Right cardiac atrium (tissue), 5 donors: ENCODE results near the gene ACSL1. TPM values are rescaled to one million over a fixed set of nuclear protein-coding genes. Genes with fewer than 3 reads are reported as not detected.

Experiments used
- ATAC-seq, 2 donors: fragments of 200-7000 bp; cut with Tn5 transposase; one replicate each; pipeline versions ENCODE4 v1.8.0 to v1.9.1; 2020; ENCODE audit warnings: moderate library complexity in 2 of 2, mild to moderate bottlenecking in 1 of 2
- DNase-seq, 3 donors: peaks; one replicate each; pipeline ENCODE4 v3.0.0-alpha.2; 2020
- H3K27ac ChIP-seq: one replicate; pipeline ENCODE4 v1.5.1; 2013; ENCODE audit warnings: mild to moderate bottlenecking, low read length, control low read depth, moderate library complexity
- H3K27me3 ChIP-seq: one replicate; pipeline ENCODE4 v1.6.1; 2013; ENCODE audit not compliant: control insufficient read depth, insufficient read depth
- H3K4me1 ChIP-seq: one replicate; pipeline ENCODE4 v1.6.1; 2013; ENCODE audit warnings: low read length; ENCODE audit not compliant: control insufficient read depth, insufficient read depth
- H3K4me3 ChIP-seq: one replicate; pipeline ENCODE4 v1.5.1; 2013; ENCODE audit warnings: low read length, control low read depth
- H3K9me3 ChIP-seq: one replicate; pipeline ENCODE4 v1.6.1; 2013; ENCODE audit warnings: low read length; ENCODE audit not compliant: control insufficient read depth
- WGBS: extraction: QIAGEN DNeasy Blood & Tissue Kit; methylation state at CpG from one replicate; pipeline ENCODE4 v1.1.7; 2013; 5-methylcytosine and 5-hydroxymethylcytosine counted together
- intact Hi-C, 4 donors: fragments of 100-400 bp; cut with DNase I; formaldehyde crosslinking; loops; one replicate each; pipeline versions ENCODE4 v1.11.0 to v1.14.0; 2022 to 2023
- polyA plus RNA-seq: library from polyadenylated mRNA; stranded (reverse); fragments of 200-250 nt; gene quantifications from one replicate; pipeline ENCODE4 v1.2.3, GENCODE V29; 2013
- total RNA-seq, 4 donors: library from RNA; stranded (reverse); fragmentation: NEBNext Ultra II Directional; extraction: Animal tissue kit (Norgen Biotek cat#: 25700); gene quantifications; one replicate each; pipeline ENCODE4 v1.2.1, GENCODE V29; 2021
- donor health status: healthy with polysubstance abuse.
- donor health status: DM: no; HTN: yes; CAD: no.
- donor health status: DM: no; HTN: no; CAD: no.
- donor health status: DM: no; HTN: yes; CAD: no; lungs with severe emphysema.
- donor health status: DM: yes; HTN: yes; CAD: no.

The ACSL1 gene
- total and polyA plus RNA-seq, 5 donors, result 94.6 to 149 (median 116) TPM

GRCh38 chr4:184811526-184812198 is 14.1 kb downstream of the ACSL1 start:
- intact Hi-C loops, result loop anchor here in 1 of 4 donors (5.0 kb wide), 1 partner anchor 59 kb away; no protein-coding TSS in a partner anchor
- ATAC-seq (peak in 1 of 2 donors; percentile 4), DNase-seq (peak in 1 of 3 donors; percentile 68)
- H3K9me3 ChIP-seq, result no peaks in the 10 kb centered on the region
- H3K4me3 ChIP-seq, result no peak overlapping the region
- no peaks in the 10 kb centered on the region for H3K27me3 ChIP-seq
- H3K4me1 ChIP-seq, result peaks cover 15% of the 10 kb centered on the region
- H3K27ac ChIP-seq, result no peak overlapping the region
- 87% methylated on average over 8 of the region's 8 CpGs for WGBS

GRCh38 chr4:184810720-184811119 is 15.0 kb downstream of the ACSL1 start:
- Histone ChIP-seq H3K27me3 (no peaks in the 10 kb centered on the region), H3K27ac (peak overlapping the region; percentile 36), H3K9me3 (no peaks in the 10 kb centered on the region), H3K4me3 (no peak overlapping the region), H3K4me1 (peaks cover 15% of the 10 kb centered on the region)
- intact Hi-C loops, result loop anchor here in 1 of 4 donors (5.0 kb wide), 1 partner anchor 58 kb away; no protein-coding TSS in a partner anchor
- ATAC-seq (no peak), DNase-seq (no peak)
- WGBS, result 75% methylated on average over 10 of the region's 10 CpGs

GRCh38 chr4:184808713-184809050 is 17.1 kb downstream of the ACSL1 start:
- DNase-seq (no peak), ATAC-seq (no peak)
- Histone ChIP-seq H3K27me3 (no peaks in the 10 kb centered on the region), H3K27ac (peak overlapping the region; percentile 86), H3K4me1 (peaks cover 12% of the 10 kb centered on the region), H3K9me3 (no peaks in the 10 kb centered on the region), H3K4me3 (no peak overlapping the region)
- WGBS, result 40% methylated on average over 1 of the region's 1 CpG
- intact Hi-C loops, result no loop called here

- Histone ChIP-seq H3K4me1 (peaks cover 9% of the 10 kb centered on the region), H3K27ac (peak overlapping the region; percentile 86), H3K4me3 (no peak overlapping the region), H3K9me3 (no peaks in the 10 kb centered on the region), H3K27me3 (no peaks in the 10 kb centered on the region)
- no peak for ATAC-seq
- intact Hi-C loops, result no loop called here
- WGBS, result 52% methylated on average over 9 of the region's 9 CpGs
- DNase-seq, result no peak
Measured at GRCh38 chr4:184807797-184808712, 17.7 kb downstream of the ACSL1 start.

GRCh38 chr4:184807256-184807655 is 18.5 kb downstream of the ACSL1 start:
- peaks cover 9% of the 10 kb centered on the region for H3K4me1 ChIP-seq
- intact Hi-C loops, result no loop called here

GRCh38 chr4:184806711-184807110 is 19.1 kb downstream of the ACSL1 start:
- WGBS, result 97% methylated on average over 1 of the region's 1 CpG
- no peaks in the 10 kb centered on the region for H3K27me3 ChIP-seq
- H3K4me1 ChIP-seq, result peaks cover 9% of the 10 kb centered on the region
- intact Hi-C loops, result no loop called here
- DNase-seq, result no peak
- no peak overlapping the region for H3K4me3 ChIP-seq
- no peaks in the 10 kb centered on the region for H3K9me3 ChIP-seq
- no peak for ATAC-seq
- H3K27ac ChIP-seq, result no peak overlapping the region

More at GRCh38 chr4:184807256-184807655, 18.5 kb downstream of the ACSL1 start:
- no peak for ATAC-seq
- Histone ChIP-seq H3K27ac (peak overlapping the region; percentile 34), H3K27me3 (no peaks in the 10 kb centered on the region), H3K9me3 (no peaks in the 10 kb centered on the region), H3K4me3 (no peak overlapping the region)
- WGBS, result 79% methylated on average over 3 of the region's 3 CpGs
- DNase-seq, result no peak

- intact Hi-C loops, result no loop called here
- peak overlapping the region; percentile 5 for H3K4me3 ChIP-seq
- H3K27me3 ChIP-seq, result no peaks in the 10 kb centered on the region
- WGBS, result 87% methylated on average over 2 of the region's 2 CpGs
- no peak for DNase-seq
- peak overlapping the region; percentile 98 for H3K27ac ChIP-seq
- no peak for ATAC-seq
- H3K4me1 ChIP-seq, result peaks cover 9% of the 10 kb centered on the region
- no peaks in the 10 kb centered on the region for H3K9me3 ChIP-seq
Measured at GRCh38 chr4:184806229-184806550, 19.6 kb downstream of the ACSL1 start.

GRCh38 chr4:184805462-184806228 is 20.1 kb downstream of the ACSL1 start:
- peak overlapping the region; percentile 23 for H3K4me3 ChIP-seq
- no peaks in the 10 kb centered on the region for H3K9me3 ChIP-seq
- peaks cover 9% of the 10 kb centered on the region for H3K4me1 ChIP-seq
- intact Hi-C loops, result no loop called here
- peak overlapping the region; percentile 98 for H3K27ac ChIP-seq
- WGBS, result 67% methylated on average over 11 of the region's 11 CpGs
- ATAC-seq (peak; percentile 93 to 94), DNase-seq (peak; percentile 75 to 89 (median 86))
- no peaks in the 10 kb centered on the region for H3K27me3 ChIP-seq

GRCh38 chr4:184804621-184805020 is 21.1 kb downstream of the ACSL1 start:
- Histone ChIP-seq H3K9me3 (no peaks in the 10 kb centered on the region), H3K4me3 (peak overlapping the region; percentile 23), H3K4me1 (peaks cover 12% of the 10 kb centered on the region), H3K27ac (peak overlapping the region; percentile 54), H3K27me3 (no peaks in the 10 kb centered on the region)
- ATAC-seq (no peak), DNase-seq (no peak)
- intact Hi-C loops, result no loop called here
- 81% methylated on average over 5 of the region's 5 CpGs for WGBS

- intact Hi-C loops, result no loop called here
- Histone ChIP-seq H3K27me3 (no peaks in the 10 kb centered on the region), H3K27ac (no peak overlapping the region), H3K4me1 (peaks cover 12% of the 10 kb centered on the region), H3K4me3 (no peak overlapping the region), H3K9me3 (no peaks in the 10 kb centered on the region)
- no peak for DNase-seq
- WGBS, result 73% methylated on average over 4 of the region's 4 CpGs
- ATAC-seq, result no peak
Measured at GRCh38 chr4:184803874-184804273, 21.9 kb downstream of the ACSL1 start.

- no peak overlapping the region for H3K4me3 ChIP-seq
Measured at GRCh38 chr4:184803133-184803532, 22.6 kb downstream of the ACSL1 start.

More at GRCh38 chr4:184803133-184803532, 22.6 kb downstream of the ACSL1 start:
- DNase-seq (no peak), ATAC-seq (no peak)
- H3K4me1 ChIP-seq, result peaks cover 10% of the 10 kb centered on the region
- no peaks in the 10 kb centered on the region for H3K27me3 ChIP-seq
- no peak overlapping the region for H3K27ac ChIP-seq
- intact Hi-C loops, result no loop called here
- no peaks in the 10 kb centered on the region for H3K9me3 ChIP-seq
- 97% methylated on average over 16 of the region's 16 CpGs for WGBS
